AG10803 (cell line): Measurements from ENCODE around the gene FBLN5.

Source experiments
- DNase-seq: peaks from one replicate; pipeline ENCODE4 v3.0.0; 2010; ENCODE audit warnings: low read depth
- H3K4me3 ChIP-seq: 2 replicates; pipeline ENCODE4 v1.5.1; 2011; ENCODE audit warnings: mild to moderate bottlenecking, low read length, control low read depth
- CTCF ChIP-seq: conservative IDR thresholded peaks from 2 replicates; pipeline ENCODE4 v1.5.1; 2011; ENCODE audit warnings: mild to moderate bottlenecking, low read length, control low read depth, inconsistent platforms

Gene FBLN5

GRCh38 chr14:91910196-91910595 lies 37.3 kb downstream of the FBLN5 start:
- no peak for DNase-seq
- TF ChIP-seq CTCF: no peak
- H3K4me3 ChIP-seq: no peak overlapping the region

GRCh38 chr14:91906374-91906773 lies 41.1 kb downstream of the FBLN5 start:
- DNase-seq: no peak
- TF ChIP-seq CTCF: no peak
- H3K4me3 ChIP-seq: no peak overlapping the region

DNA sequence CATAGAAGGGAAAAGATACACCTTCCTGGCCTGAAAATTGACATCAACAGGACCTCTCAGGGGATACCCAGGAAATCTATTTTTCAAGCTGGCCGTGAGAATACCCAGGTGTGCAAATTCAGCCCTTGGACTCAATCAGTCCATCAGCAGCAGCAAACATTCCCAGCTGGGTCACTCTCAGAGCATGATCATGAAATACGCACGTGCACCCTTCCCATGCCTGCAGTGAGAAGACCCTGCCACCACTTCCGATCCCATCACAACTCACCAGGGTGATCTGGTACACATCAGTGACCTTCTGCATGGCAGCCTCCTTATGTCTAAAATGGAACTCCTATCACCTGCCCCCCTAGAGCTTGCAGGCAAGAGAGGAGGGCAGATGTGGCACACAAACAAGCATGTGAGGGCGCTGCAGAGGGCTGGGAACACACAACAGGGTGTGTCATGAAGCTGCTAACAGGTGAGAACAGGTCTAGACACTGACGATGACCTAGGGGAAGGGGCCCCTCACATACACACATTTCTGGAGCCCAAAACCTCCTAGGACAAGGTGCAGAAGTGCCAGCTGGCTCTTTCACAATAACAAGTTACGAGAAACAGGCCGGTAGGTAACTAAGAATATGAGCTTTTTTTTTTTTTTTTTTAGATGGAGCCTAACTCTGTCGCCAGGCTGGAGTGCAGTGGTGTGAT lies 42.4 kb downstream of the FBLN5 start:
- H3K4me3 ChIP-seq: no peak overlapping the region
- TF ChIP-seq CTCF: no peak
- DNase-seq: no peak

GRCh38 chr14:91904483-91904882 lies 43.0 kb downstream of the FBLN5 start:
- no peak for TF ChIP-seq CTCF
- DNase-seq: no peak
- no peak overlapping the region for H3K4me3 ChIP-seq

DNA sequence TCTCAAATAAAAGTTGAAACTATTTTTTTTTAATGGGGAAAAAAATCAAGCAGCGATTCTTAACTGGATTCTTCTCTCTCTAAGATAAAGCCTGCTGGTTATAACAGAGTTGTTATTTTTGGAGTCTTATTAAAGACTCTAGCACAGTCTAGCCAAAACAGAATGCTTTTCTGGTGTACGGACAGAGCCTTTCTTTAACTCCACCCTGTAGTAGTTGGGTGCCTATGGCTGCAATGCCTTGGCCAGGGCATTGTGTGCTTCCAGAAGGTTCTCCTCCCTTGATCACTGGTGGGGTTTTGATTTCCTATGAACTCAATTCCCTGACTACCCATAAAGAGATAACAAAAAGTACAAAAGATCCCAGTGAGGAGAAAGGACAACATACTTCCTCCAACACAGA lies 44.4 kb downstream of the FBLN5 start:
- H3K4me3 ChIP-seq: no peak overlapping the region
- no peak for TF ChIP-seq CTCF
- no peak for DNase-seq

GRCh38 chr14:91902336-91902735 lies 45.2 kb downstream of the FBLN5 start:
- no peak for DNase-seq
- H3K4me3 ChIP-seq: no peak overlapping the region
- TF ChIP-seq CTCF: no peak

- peak; percentile 89 for DNase-seq
- TF ChIP-seq CTCF: no peak
- no peak overlapping the region for H3K4me3 ChIP-seq
Measured at GRCh38 chr14:91901449-91902226, 45.9 kb downstream of the FBLN5 start.
